WTC11 (cell line): ENCODE results near the gene PCDHA3. TPM values are rescaled to one million over a fixed set of nuclear protein-coding genes. Genes with fewer than 3 reads are reported as not detected.

Experiments
- ATAC-seq: fragments of 200-7000 bp; cut with Tn5 transposase; 2 replicates; pipeline ENCODE4 v1.10.0; 2021; ENCODE audit warnings: mild to moderate bottlenecking, moderate library complexity
- Bru-seq: library from RNA; stranded (reverse); fragments of 400-500 nt; gene quantifications from one replicate; lab custom pipeline; 2021; lab: Mats Ljungman, UMichigan
- CTCF ChIA-PET: fragments of 300-600 bp; sonication (Branson Sonifier 250); formaldehyde crosslinking; loops from one replicate; lab custom pipeline; 2021; ENCODE audit warnings: antibody characterized with exemption; lab: Charles Lee
- POLR2A ChIA-PET: fragments of 350-600 bp; sonication (Branson Sonifier 250); formaldehyde crosslinking; loops from one replicate; lab custom pipeline; 2021; ENCODE audit warnings: antibody characterized with exemption; lab: Charles Lee
- DNase-seq: peaks from one replicate; pipeline ENCODE4 v3.0.0; 2021; ENCODE audit warnings: low spot score
- H3K27ac Mint-ChIP-seq: 2 replicates; pipeline ENCODE4 v1.8.0; 2021; ENCODE audit warnings: mixed read lengths
- H3K27me3 Mint-ChIP-seq: 2 replicates; pipeline ENCODE4 v1.8.0; 2021; ENCODE audit warnings: low read depth, mild to moderate bottlenecking, moderate library complexity, mixed read lengths
- H3K36me3 Mint-ChIP-seq: 2 replicates; pipeline ENCODE4 v1.8.0; 2021; ENCODE audit warnings: mixed read lengths
- H3K4me1 Mint-ChIP-seq: 2 replicates; pipeline ENCODE4 v1.8.0; 2022; ENCODE audit warnings: mixed read lengths
- H3K4me3 Mint-ChIP-seq: 2 replicates; pipeline ENCODE4 v1.8.0; 2021; ENCODE audit warnings: mild to moderate bottlenecking, moderate library complexity, mixed read lengths
- H3K9me3 Mint-ChIP-seq: 2 replicates; pipeline ENCODE4 v1.8.0; 2021; ENCODE audit warnings: mixed read lengths
- CREB1 ChIP-seq: sonication (generic); formaldehyde crosslinking; IDR thresholded peaks from 2 replicates; pipeline ENCODE4 v1.8.0; 2023; ENCODE audit warnings: mild to moderate bottlenecking, missing genetic modification reagents
- CREM ChIP-seq: sonication (generic); formaldehyde crosslinking; IDR thresholded peaks from 2 replicates; pipeline ENCODE4 v1.8.1; 2022; ENCODE audit warnings: mild to moderate bottlenecking, missing genetic modification reagents, moderate library complexity
- ELF4 ChIP-seq: sonication (generic); formaldehyde crosslinking; IDR thresholded peaks from 2 replicates; pipeline ENCODE4 v1.8.1; 2022; ENCODE audit warnings: low read depth, mild to moderate bottlenecking, moderate library complexity, missing genetic modification reagents
- ETV6 ChIP-seq: sonication (generic); formaldehyde crosslinking; IDR thresholded peaks from 2 replicates; pipeline ENCODE4 v1.8.1; 2022; ENCODE audit warnings: mild to moderate bottlenecking, missing genetic modification reagents
- FOXJ3 ChIP-seq: sonication (generic); formaldehyde crosslinking; IDR thresholded peaks from 2 replicates; pipeline ENCODE4 v1.9.0; 2021; ENCODE audit warnings: missing genetic modification reagents, mild to moderate bottlenecking, borderline replicate concordance
- FOXK1 ChIP-seq: sonication (generic); formaldehyde crosslinking; IDR thresholded peaks from 2 replicates; pipeline ENCODE4 v1.8.0; 2022; ENCODE audit warnings: mild to moderate bottlenecking, moderate library complexity, missing genetic modification reagents
- HMGA2 ChIP-seq: fragments of 250-450 bp; sonication (Bioruptor Pico); IDR thresholded peaks from 2 replicates; pipeline ENCODE4 v1.4.0; 2021; ENCODE audit warnings: mild to moderate bottlenecking, moderate library complexity
- MYBL2 ChIP-seq: sonication (generic); formaldehyde crosslinking; IDR thresholded peaks from 2 replicates; pipeline ENCODE4 v1.8.1; 2023; ENCODE audit warnings: mild to moderate bottlenecking, moderate library complexity, missing genetic modification reagents
- NR2C2 ChIP-seq: sonication (generic); formaldehyde crosslinking; IDR thresholded peaks from 2 replicates; pipeline ENCODE4 v1.8.0; 2022; ENCODE audit warnings: mild to moderate bottlenecking, missing genetic modification reagents
- PRDM15 ChIP-seq: sonication (generic); formaldehyde crosslinking; IDR thresholded peaks from 2 replicates; pipeline ENCODE4 v1.8.0; 2022; ENCODE audit warnings: missing genetic modification reagents
- SMAD4 ChIP-seq: sonication (generic); formaldehyde crosslinking; IDR thresholded peaks from 2 replicates; pipeline ENCODE4 v1.8.0; 2022; ENCODE audit warnings: mild to moderate bottlenecking, missing genetic modification reagents
- TCF7 ChIP-seq: sonication (generic); formaldehyde crosslinking; IDR thresholded peaks from 2 replicates; pipeline ENCODE4 v1.8.0; 2022; ENCODE audit warnings: mild to moderate bottlenecking, low read depth, missing genetic modification reagents, moderate library complexity
- TP53 ChIP-seq: sonication (generic); formaldehyde crosslinking; IDR thresholded peaks from 2 replicates; pipeline ENCODE4 v1.8.1; 2023; ENCODE audit warnings: mild to moderate bottlenecking, missing genetic modification reagents
- ZBTB21 ChIP-seq: sonication (generic); formaldehyde crosslinking; IDR thresholded peaks from 2 replicates; pipeline ENCODE4 v1.8.1; 2023; ENCODE audit warnings: mild to moderate bottlenecking, missing genetic modification reagents, borderline replicate concordance
- ZMAT4 ChIP-seq: fragments of 250-450 bp; sonication (Bioruptor Pico); IDR thresholded peaks from 2 replicates; pipeline ENCODE4 v1.9.0; 2021; ENCODE audit warnings: mild to moderate bottlenecking
- ZNF232 ChIP-seq: sonication (generic); formaldehyde crosslinking; IDR thresholded peaks from 2 replicates; pipeline ENCODE4 v1.8.0; 2022; ENCODE audit warnings: mild to moderate bottlenecking, missing genetic modification reagents
- ZNF281 ChIP-seq: sonication (generic); formaldehyde crosslinking; IDR thresholded peaks from 2 replicates; pipeline ENCODE4 v1.8.0; 2023; ENCODE audit warnings: mild to moderate bottlenecking, missing genetic modification reagents
- ZNF317 ChIP-seq: sonication (generic); formaldehyde crosslinking; IDR thresholded peaks from 2 replicates; pipeline ENCODE4 v1.8.1; 2023; ENCODE audit warnings: low read depth, mild to moderate bottlenecking, moderate library complexity, missing genetic modification reagents, borderline replicate concordance
- ZNF512 ChIP-seq: sonication (generic); formaldehyde crosslinking; IDR thresholded peaks from 2 replicates; pipeline ENCODE4 v1.8.1; 2022; ENCODE audit warnings: missing genetic modification reagents, borderline replicate concordance
- long read RNA-seq, 3 experiments: library from RNA in 1 of 3; library from capped mRNA in 1 of 3; library from polyadenylated mRNA in 1 of 3; unstranded in 2 of 3; stranded (forward) in 1 of 3; transcript quantifications; one replicate each; pipeline ENCODE4 v2.0.0, GENCODE V29; 2021
- total RNA-seq: library from RNA; stranded (reverse); gene quantifications from 3 replicates; pipeline ENCODE4 v1.2.3, GENCODE V29; 2021

Gene PCDHA3
- total RNA-seq (3.3 to 3.4 TPM (median 3.3 TPM) in 3 replicates), Bru-seq, nascent RNA (percentile 52 among the genes with signal in this experiment)
- long read RNA-seq, experiment 1, full-length matches to known transcripts = 7 of 7 reads
- long read RNA-seq, experiment 1, partial matches to known transcripts = 0 of 7 reads
- long read RNA-seq, experiment 1, other reads (novel, unspliced or antisense) = 0 of 7 reads
- long read RNA-seq, experiment 2, full-length matches to known transcripts = 3 of 3 reads
- long read RNA-seq, experiment 2, partial matches to known transcripts = 0 of 3 reads
- long read RNA-seq, experiment 2, other reads (novel, unspliced or antisense) = 0 of 3 reads
- long read RNA-seq, experiment 3 = 0 reads

- Mint-ChIP-seq H3K4me1 (peaks cover 1% of the 10 kb centered on the region; the same call in 1 of the 2 replicates), H3K27ac (no peak within 1 kb of the TSS; the same call in 1 of the 2 replicates), H3K9me3 (peaks cover 8% of the 10 kb centered on the region), H3K4me3 (peak within 1 kb of the TSS; percentile 76), H3K27me3 (no peaks in the 10 kb centered on the region), H3K36me3 (peaks cover 21% of the 10 kb centered on the region)
- no peak for TF ChIP-seq SMAD4 (CRISPR knock-in tag)
- no peak for TF ChIP-seq TCF7 (CRISPR knock-in tag)
- no peak for TF ChIP-seq CREB1 (CRISPR knock-in tag)
- DNase-seq (no peak), ATAC-seq (peak; percentile 46)
- ChIA-PET POLR2A (no interaction called here), CTCF (interaction anchor here (1.0 to 2.8 kb wide), 3 partner anchors 12 to 41 kb away, joined by 5 to 24 read pairs (median 5); partner anchors contain the start of gene PCDHA1)
These were observed at the start of gene PCDHA3 for GRCh38 chr5:140800816-140801493. Gene PCDHA3 (plus strand): TSS chr5:140801057.

GRCh38 chr5:140753561-140753960, 47.3 kb upstream of the PCDHA3 start:
- H3K4me1 Mint-ChIP-seq = no peaks in the 10 kb centered on the region
- no peak overlapping the region for H3K27ac Mint-ChIP-seq
- H3K27me3 Mint-ChIP-seq = peaks cover 48% of the 10 kb centered on the region
- peaks cover 86% of the 10 kb centered on the region for H3K9me3 Mint-ChIP-seq
- TF ChIP-seq ZNF232 (CRISPR knock-in tag) (no peak), ZBTB21 (CRISPR knock-in tag) (no peak), CREM (no peak), PRDM15 (no peak), NR2C2 (CRISPR knock-in tag) (no peak), ZNF512 (CRISPR knock-in tag) (no peak), MYBL2 (CRISPR knock-in tag) (no peak), ELF4 (CRISPR knock-in tag) (no peak), HMGA2 (CRISPR knock-in tag) (no peak), FOXJ3 (CRISPR knock-in tag) (no peak), ZMAT4 (CRISPR knock-in tag) (no peak), ZNF281 (no peak), ETV6 (CRISPR knock-in tag) (no peak), FOXK1 (CRISPR knock-in tag) (no peak), TP53 (no peak), ZNF317 (CRISPR knock-in tag) (no peak)
- TF ChIP-seq, all 79 proteins: peak for 0
- POLR2A ChIA-PET = no interaction called here
- DNase-seq (no peak), ATAC-seq (no peak)
- CTCF ChIA-PET = no interaction called here
- H3K36me3 Mint-ChIP-seq = peaks cover 12% of the 10 kb centered on the region
- no peak overlapping the region for H3K4me3 Mint-ChIP-seq
